ENCODE data around the gene GDPD5. TPM values are rescaled to one million over a fixed set of nuclear protein-coding genes. Genes with fewer than 3 reads are reported as not detected.

The GDPD5 gene
- total and polyA plus RNA-seq, 10 of the 15 experiments (the other 5 are each of a cell fraction or from before 2014, with no cell fraction given): 0.10 to 30.0 (median 6.7) TPM

- TF ChIP-seq, protein P1, sequence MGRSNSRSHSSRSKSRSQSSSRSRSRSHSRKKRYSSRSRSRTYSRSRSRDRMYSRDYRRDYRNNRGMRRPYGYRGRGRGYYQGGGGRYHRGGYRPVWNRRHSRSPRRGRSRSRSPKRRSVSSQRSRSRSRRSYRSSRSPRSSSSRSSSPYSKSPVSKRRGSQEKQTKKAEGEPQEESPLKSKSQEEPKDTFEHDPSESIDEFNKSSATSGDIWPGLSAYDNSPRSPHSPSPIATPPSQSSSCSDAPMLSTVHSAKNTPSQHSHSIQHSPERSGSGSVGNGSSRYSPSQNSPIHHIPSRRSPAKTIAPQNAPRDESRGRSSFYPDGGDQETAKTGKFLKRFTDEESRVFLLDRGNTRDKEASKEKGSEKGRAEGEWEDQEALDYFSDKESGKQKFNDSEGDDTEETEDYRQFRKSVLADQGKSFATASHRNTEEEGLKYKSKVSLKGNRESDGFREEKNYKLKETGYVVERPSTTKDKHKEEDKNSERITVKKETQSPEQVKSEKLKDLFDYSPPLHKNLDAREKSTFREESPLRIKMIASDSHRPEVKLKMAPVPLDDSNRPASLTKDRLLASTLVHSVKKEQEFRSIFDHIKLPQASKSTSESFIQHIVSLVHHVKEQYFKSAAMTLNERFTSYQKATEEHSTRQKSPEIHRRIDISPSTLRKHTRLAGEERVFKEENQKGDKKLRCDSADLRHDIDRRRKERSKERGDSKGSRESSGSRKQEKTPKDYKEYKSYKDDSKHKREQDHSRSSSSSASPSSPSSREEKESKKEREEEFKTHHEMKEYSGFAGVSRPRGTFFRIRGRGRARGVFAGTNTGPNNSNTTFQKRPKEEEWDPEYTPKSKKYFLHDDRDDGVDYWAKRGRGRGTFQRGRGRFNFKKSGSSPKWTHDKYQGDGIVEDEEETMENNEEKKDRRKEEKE (IDR thresholded peaks at IDR 0.05): no peak
- TF ChIP-seq IRF4 (IDR thresholded peaks at IDR 0.05; ENCODE audit: low read depth, low read length): no peak
- TF ChIP-seq ETV6 (conservative IDR thresholded peaks at IDR 0.05 in 1 of 2, IDR thresholded peaks at IDR 0.05 in 1 of 2; ENCODE audit: borderline replicate concordance in 1 of 2, low read depth in 1 of 2): no peak
- TF ChIP-seq RBBP5 (conservative IDR thresholded peaks at IDR 0.05): no peak
- no peak for TF ChIP-seq CHD4 (IDR thresholded peaks at IDR 0.05)
- TF ChIP-seq CREM (IDR thresholded peaks at IDR 0.05; ENCODE audit: low read depth): no peak
- TF ChIP-seq, protein P2, sequence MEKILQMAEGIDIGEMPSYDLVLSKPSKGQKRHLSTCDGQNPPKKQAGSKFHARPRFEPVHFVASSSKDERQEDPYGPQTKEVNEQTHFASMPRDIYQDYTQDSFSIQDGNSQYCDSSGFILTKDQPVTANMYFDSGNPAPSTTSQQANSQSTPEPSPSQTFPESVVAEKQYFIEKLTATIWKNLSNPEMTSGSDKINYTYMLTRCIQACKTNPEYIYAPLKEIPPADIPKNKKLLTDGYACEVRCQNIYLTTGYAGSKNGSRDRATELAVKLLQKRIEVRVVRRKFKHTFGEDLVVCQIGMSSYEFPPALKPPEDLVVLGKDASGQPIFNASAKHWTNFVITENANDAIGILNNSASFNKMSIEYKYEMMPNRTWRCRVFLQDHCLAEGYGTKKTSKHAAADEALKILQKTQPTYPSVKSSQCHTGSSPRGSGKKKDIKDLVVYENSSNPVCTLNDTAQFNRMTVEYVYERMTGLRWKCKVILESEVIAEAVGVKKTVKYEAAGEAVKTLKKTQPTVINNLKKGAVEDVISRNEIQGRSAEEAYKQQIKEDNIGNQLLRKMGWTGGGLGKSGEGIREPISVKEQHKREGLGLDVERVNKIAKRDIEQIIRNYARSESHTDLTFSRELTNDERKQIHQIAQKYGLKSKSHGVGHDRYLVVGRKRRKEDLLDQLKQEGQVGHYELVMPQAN (conservative IDR thresholded peaks at IDR 0.05): no peak
- TF ChIP-seq CREB1 (IDR thresholded peaks at IDR 0.05; ENCODE audit: low read depth): no peak
- no peak for TF ChIP-seq RB1 (IDR thresholded peaks at IDR 0.05; ENCODE audit: borderline replicate concordance)
- no peak for TF ChIP-seq PML (IDR thresholded peaks at IDR 0.05; ENCODE audit: low read length)
- TF ChIP-seq NR2F1 (conservative IDR thresholded peaks at IDR 0.05): no peak
These were observed 39.6 kb upstream of the GDPD5 start (continued) for GRCh38 chr11:75565221-75565814.
